LNCaP clone FGC (cell line): ENCODE data around the gene ERGIC1.

Experiments
- DNase-seq: peaks from one replicate; pipeline ENCODE4 v3.0.0-alpha.2; 2011; ENCODE audit warnings: low read depth
- H3K4me3 ChIP-seq: 2 replicates; pipeline ENCODE4 v1.5.1; 2011; ENCODE audit warnings: mild to moderate bottlenecking, low read depth, low read length, control low read depth
- TF ChIP-seq, protein P1 (sequence below): IDR thresholded peaks from 2 replicates; pipeline ENCODE4 v1.5.1; 2012; ENCODE audit warnings: mild to moderate bottlenecking; ENCODE audit not compliant: control insufficient read depth, insufficient read depth; ENCODE audit errors: extremely low read depth

The ERGIC1 gene

DNA sequence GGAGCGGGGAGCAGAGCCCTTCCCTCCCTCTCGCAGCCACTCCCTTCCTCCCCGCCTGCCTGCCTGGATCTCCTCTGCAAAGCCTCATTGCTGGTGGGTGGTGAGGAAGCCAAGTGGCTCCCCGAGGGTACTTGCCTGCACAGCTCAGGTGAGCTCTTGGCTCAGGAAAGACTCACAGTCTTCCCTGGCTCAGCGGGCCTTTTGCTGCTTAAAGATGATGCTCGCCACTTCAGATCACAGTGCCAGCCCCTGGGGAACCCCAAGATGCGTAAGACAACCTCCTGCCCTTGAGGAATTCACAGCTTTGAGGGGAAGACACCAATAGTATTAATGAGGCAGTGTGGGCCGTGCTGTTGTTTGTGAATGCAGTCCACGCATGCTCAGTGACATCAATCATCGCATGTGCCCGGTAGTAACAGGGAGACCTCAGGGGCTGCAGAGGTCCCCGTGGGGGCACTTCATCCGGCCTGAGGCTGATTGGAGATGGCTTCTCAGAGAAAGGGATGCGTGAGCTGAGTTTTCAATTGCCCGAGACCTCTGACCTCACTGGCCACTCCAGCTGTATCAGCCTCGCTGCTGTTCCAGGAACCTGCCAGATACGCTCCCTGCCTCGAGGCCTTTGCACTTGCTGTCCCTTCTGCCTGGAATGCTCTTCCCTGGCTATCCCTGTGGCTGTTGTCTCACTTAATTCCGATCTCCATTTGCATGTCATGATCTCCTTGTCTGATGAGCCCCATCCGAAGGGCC is 36.8 kb downstream of the ERGIC1 start:
- DNase-seq = no peak
- H3K4me3 ChIP-seq = no peak overlapping the region

DNA sequence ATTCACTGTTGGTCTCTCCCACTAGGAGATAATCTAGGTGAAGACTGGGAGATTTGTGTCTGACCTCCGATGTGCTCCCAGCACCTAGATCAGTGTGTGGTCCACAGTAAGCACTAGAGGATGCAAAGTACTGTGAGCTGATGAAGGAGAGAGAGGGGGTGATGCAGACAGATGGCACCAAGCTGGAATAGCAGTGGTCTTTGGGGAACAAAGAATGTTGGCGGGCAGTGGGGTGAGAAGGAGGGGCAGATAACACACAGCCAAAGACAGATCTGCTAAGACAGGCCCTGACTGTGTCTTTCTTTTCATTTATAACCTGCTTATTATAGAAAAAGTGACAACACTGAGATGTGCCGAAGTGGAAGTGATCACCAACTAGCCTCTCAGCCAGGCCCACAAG is 37.5 kb downstream of the ERGIC1 start:
- no peak for DNase-seq
- TF ChIP-seq, protein P1, sequence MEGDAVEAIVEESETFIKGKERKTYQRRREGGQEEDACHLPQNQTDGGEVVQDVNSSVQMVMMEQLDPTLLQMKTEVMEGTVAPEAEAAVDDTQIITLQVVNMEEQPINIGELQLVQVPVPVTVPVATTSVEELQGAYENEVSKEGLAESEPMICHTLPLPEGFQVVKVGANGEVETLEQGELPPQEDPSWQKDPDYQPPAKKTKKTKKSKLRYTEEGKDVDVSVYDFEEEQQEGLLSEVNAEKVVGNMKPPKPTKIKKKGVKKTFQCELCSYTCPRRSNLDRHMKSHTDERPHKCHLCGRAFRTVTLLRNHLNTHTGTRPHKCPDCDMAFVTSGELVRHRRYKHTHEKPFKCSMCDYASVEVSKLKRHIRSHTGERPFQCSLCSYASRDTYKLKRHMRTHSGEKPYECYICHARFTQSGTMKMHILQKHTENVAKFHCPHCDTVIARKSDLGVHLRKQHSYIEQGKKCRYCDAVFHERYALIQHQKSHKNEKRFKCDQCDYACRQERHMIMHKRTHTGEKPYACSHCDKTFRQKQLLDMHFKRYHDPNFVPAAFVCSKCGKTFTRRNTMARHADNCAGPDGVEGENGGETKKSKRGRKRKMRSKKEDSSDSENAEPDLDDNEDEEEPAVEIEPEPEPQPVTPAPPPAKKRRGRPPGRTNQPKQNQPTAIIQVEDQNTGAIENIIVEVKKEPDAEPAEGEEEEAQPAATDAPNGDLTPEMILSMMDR = no peak

More for the DNA sequence above, 36.8 kb downstream of the ERGIC1 start:
- TF ChIP-seq, protein P1 = no peak

DNA sequence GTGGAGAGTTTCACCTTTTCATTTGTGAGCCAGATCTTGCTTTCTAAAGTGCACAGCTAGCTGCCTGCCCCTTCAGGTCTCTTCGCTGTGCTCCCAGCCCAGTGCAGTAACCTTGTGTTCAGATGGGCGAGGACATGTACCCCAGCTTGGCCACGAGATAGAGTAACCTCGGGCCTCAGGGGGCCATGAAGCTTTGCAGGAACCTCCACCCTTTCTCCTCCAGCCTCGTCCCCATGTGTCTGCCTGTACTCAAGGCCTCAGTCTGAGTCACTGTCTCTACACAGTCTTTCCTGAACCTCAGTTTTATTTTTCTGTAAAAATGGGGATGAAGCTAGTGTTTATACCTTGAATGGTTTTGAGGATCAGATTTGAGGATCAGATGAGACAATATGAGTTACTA is 37.9 kb downstream of the ERGIC1 start:
- H3K4me3 ChIP-seq = no peak overlapping the region
- DNase-seq = no peak
- TF ChIP-seq, protein P1 = no peak

More for the DNA sequence above, 37.5 kb downstream of the ERGIC1 start:
- H3K4me3 ChIP-seq = no peak overlapping the region

DNA sequence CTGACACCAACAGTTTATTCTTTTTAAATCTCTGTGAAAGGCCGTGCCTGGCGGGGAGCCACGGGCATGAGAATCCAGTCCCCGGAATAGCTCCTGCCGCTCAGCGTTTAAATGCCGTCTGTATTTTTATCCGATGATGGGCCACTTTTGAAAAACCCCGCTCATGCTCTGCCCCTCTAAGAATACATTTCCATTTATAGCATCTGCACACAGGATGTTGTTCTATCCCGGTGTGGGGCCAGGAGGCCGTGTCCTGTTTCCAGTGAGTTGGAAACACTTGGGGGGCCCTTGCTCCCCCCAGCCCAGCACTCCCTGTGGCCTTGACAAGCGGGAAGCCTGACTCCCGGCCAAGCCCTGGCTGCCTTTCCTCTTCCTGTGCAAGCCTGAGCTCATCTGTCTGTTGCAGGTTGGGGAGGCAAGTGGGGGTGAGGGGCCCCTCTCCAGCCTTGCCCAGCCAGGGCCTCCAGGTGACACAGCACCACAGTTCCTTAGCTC is 39.0 kb downstream of the ERGIC1 start:
- H3K4me3 ChIP-seq = no peak overlapping the region
- TF ChIP-seq, protein P1 = no peak
- no peak for DNase-seq

DNA sequence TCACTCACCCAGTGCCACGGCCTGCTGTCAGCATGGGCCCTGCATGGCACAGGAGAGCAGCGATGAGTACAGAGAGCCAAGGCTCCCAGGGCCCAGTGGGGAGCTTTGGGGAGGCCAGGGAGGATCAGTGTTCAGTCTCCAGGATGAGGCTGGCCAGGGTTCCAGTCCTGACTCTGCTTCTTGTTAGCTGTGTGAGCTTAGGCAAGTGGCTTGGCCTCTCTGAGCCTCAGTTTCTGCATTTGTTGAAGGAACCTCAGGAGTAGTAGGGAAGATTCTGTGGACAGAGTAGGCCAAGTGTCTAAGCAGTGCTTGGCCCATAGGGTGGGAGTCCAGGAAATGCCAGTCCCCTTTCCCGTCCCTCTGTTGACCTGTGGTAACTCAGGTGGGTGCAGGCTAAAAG is 39.5 kb downstream of the ERGIC1 start:
- TF ChIP-seq, protein P1 = no peak
- no peak for DNase-seq
- no peak overlapping the region for H3K4me3 ChIP-seq

DNA sequence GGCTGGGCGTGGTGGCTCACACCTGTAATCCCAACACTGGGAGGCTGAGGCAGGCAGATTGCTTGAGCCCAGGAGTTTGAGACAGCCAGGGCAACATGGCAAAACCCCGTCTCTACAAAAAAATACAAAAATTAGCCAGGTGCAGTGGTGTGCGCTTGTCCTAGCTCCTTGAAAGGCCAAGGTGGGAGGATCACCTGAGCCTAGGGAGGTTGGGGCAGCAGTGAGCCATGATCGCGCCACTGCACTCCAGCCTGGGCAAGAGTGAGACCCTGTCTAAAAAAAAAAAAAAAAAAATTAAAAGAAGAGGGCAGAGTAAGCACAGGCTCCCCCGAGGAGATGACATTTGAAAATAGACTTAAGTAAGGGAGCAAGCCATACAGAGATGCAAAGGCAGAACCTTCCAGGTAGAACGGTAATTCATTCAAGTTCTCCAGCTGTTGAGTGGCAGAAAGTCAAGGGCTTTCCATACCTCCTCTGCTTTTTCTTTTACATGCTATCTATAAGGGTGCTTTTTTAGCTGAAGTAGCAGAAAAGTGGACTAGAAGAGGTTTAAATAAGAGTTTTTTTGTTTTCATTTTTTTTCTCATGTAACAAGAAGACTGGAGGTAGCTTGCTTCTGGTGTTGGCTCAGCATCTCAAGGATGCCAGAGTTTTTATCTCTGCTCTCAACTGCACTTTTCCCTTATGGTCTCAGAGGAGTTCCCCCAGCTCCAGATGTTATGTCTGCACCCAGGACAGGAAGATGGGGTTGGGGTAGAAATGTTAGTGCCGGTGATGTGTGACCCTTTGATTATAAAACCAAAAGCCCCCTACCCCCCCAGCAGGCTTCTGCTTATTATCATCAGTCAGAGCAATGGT is 40.8 kb downstream of the ERGIC1 start:
- TF ChIP-seq, protein P1 = no peak
- no peak overlapping the region for H3K4me3 ChIP-seq
- DNase-seq = no peak
